HEK293 (cell line): Measurements from ENCODE around the gene THSD7A.
A peak's percentile ranks its signal among the peaks of the same experiment; 100 is the strongest.

Source experiments
- CTCF ChIA-PET: fragments of 350-600 bp; formaldehyde crosslinking; extraction: SDS; loops from one replicate; lab custom pipeline; 2021; ENCODE audit warnings: antibody characterized with exemption; lab: Yijun Ruan, JAX
- POLR2A ChIA-PET: fragments of 300-600 bp; formaldehyde crosslinking; extraction: SDS; loops from one replicate; lab custom pipeline; 2020; ENCODE audit warnings: antibody characterized with exemption, inconsistent platforms; lab: Yijun Ruan, JAX
- H3K27ac ChIP-seq: fragments of 200-500 bp; sonication (Bioruptor generic); 2 replicates; pipeline ENCODE4 v1.5.1; 2014; ENCODE audit warnings: low read depth, low read length, control low read depth, inconsistent platforms; ENCODE audit errors: extremely low read depth
- H3K36me3 ChIP-seq, 2 experiments: fragments of 200-500 bp in 1 of 2; sonication (Bioruptor generic) in 1 of 2; 1 replicate in 1 of 2; 2 replicates in 1 of 2; pipeline ENCODE4 v1.5.1; 2014 to 2017; ENCODE audit warnings: inconsistent platforms in 2 of 2, low read length in 2 of 2; ENCODE audit not compliant: control insufficient read depth in 2 of 2, insufficient read depth in 1 of 2
- H3K4me1 ChIP-seq: fragments of 200-500 bp; sonication (Bioruptor generic); 2 replicates; pipeline ENCODE4 v1.5.1; 2014; ENCODE audit warnings: mild to moderate bottlenecking, low read length, inconsistent platforms; ENCODE audit not compliant: control insufficient read depth, insufficient read depth
- H3K4me3 ChIP-seq: 2 replicates; pipeline ENCODE4 v1.5.1; 2011; ENCODE audit warnings: low read depth, mild to moderate bottlenecking, control low read depth, low read length, moderate library complexity
- H3K9me3 ChIP-seq: fragments of 200-500 bp; sonication (Bioruptor generic); 2 replicates; pipeline ENCODE4 v1.5.1; 2014; ENCODE audit warnings: low read depth, low read length, inconsistent platforms; ENCODE audit not compliant: control insufficient read depth, insufficient read depth
- BCL11A ChIP-seq: fragments of 450-650 bp; formaldehyde crosslinking; IDR thresholded peaks from 2 replicates; pipeline ENCODE4 v1.5.1; 2016; ENCODE audit warnings: low read depth, missing biosample characterization, missing genetic modification characterization
- GLIS2 ChIP-seq: fragments of 450-650 bp; formaldehyde crosslinking; IDR thresholded peaks from 2 replicates; pipeline ENCODE4 v1.5.1; 2016; ENCODE audit warnings: missing biosample characterization, missing genetic modification characterization
- IKZF3 ChIP-seq: fragments of 450-650 bp; IDR thresholded peaks from 2 replicates; pipeline ENCODE4 v1.5.0; 2018; ENCODE audit warnings: missing biosample characterization, mild to moderate bottlenecking, missing genetic modification characterization, moderate library complexity
- KLF16 ChIP-seq: fragments of 450-650 bp; formaldehyde crosslinking; IDR thresholded peaks from 2 replicates; pipeline ENCODE4 v1.5.1; 2017; ENCODE audit warnings: missing biosample characterization, missing genetic modification characterization
- KLF8 ChIP-seq: fragments of 450-650 bp; formaldehyde crosslinking; IDR thresholded peaks from 2 replicates; pipeline ENCODE4 v1.5.1; 2016; ENCODE audit warnings: missing biosample characterization, missing genetic modification characterization
- MEIS1 ChIP-seq: sonication (generic); formaldehyde crosslinking; IDR thresholded peaks from 2 replicates; pipeline ENCODE4 v1.8.1; 2022; ENCODE audit warnings: missing genetic modification reagents, mild to moderate bottlenecking, borderline replicate concordance
- PRDM2 ChIP-seq: fragments of 450-650 bp; formaldehyde crosslinking; IDR thresholded peaks from 2 replicates; pipeline ENCODE4 v1.5.1; 2016; ENCODE audit warnings: missing biosample characterization, missing genetic modification characterization, borderline replicate concordance
- TCF7L2 ChIP-seq: IDR thresholded peaks from 2 replicates; pipeline ENCODE4 v1.6.1; 2011; ENCODE audit warnings: low read depth, mild to moderate bottlenecking, inconsistent platforms, low read length, moderate library complexity, borderline replicate concordance
- ZBTB20 ChIP-seq: fragments of 450-650 bp; formaldehyde crosslinking; IDR thresholded peaks from 2 replicates; pipeline ENCODE4 v1.5.1; 2016; ENCODE audit warnings: missing biosample characterization, missing genetic modification characterization
- ZBTB7A ChIP-seq: fragments of 450-650 bp; formaldehyde crosslinking; IDR thresholded peaks from 2 replicates; pipeline ENCODE4 v1.5.1; 2016; ENCODE audit warnings: low read depth, missing biosample characterization, missing genetic modification characterization
- ZNF132 ChIP-seq: fragments of 450-650 bp; formaldehyde crosslinking; IDR thresholded peaks from 2 replicates; pipeline ENCODE4 v1.5.1; 2017; ENCODE audit warnings: missing biosample characterization, missing genetic modification characterization, borderline replicate concordance
- ZNF211 ChIP-seq: fragments of 450-650 bp; formaldehyde crosslinking; IDR thresholded peaks from 2 replicates; pipeline ENCODE4 v1.5.1; 2016; ENCODE audit warnings: low read depth, missing biosample characterization, missing genetic modification characterization
- ZNF248 ChIP-seq: fragments of 450-650 bp; formaldehyde crosslinking; IDR thresholded peaks from 2 replicates; pipeline ENCODE4 v1.5.1; 2017; ENCODE audit warnings: missing biosample characterization, missing genetic modification characterization
- ZNF280C ChIP-seq: fragments of 450-650 bp; formaldehyde crosslinking; IDR thresholded peaks from 2 replicates; pipeline ENCODE4 v1.5.1; 2016; ENCODE audit warnings: missing biosample characterization, missing genetic modification characterization
- ZNF311 ChIP-seq: fragments of 450-650 bp; formaldehyde crosslinking; IDR thresholded peaks from 2 replicates; pipeline ENCODE4 v1.5.1; 2017; ENCODE audit warnings: missing biosample characterization, missing genetic modification characterization, borderline replicate concordance
- ZNF426 ChIP-seq: fragments of 450-650 bp; formaldehyde crosslinking; IDR thresholded peaks from 2 replicates; pipeline ENCODE4 v1.5.1; 2017; ENCODE audit warnings: missing biosample characterization, missing genetic modification characterization, mild to moderate bottlenecking, inconsistent platforms, moderate library complexity
- ZNF514 ChIP-seq: fragments of 450-650 bp; formaldehyde crosslinking; IDR thresholded peaks from 2 replicates; pipeline ENCODE4 v1.5.1; 2016; ENCODE audit warnings: missing biosample characterization, missing genetic modification characterization
- ZNF544 ChIP-seq: fragments of 450-650 bp; formaldehyde crosslinking; IDR thresholded peaks from 2 replicates; pipeline ENCODE4 v1.5.0; 2017; ENCODE audit warnings: missing biosample characterization, missing genetic modification characterization
- ZNF624 ChIP-seq: fragments of 450-650 bp; formaldehyde crosslinking; IDR thresholded peaks from 2 replicates; pipeline ENCODE4 v1.5.1; 2017; ENCODE audit warnings: missing biosample characterization, missing genetic modification characterization
- ZNF660 ChIP-seq: fragments of 450-650 bp; IDR thresholded peaks from 2 replicates; pipeline ENCODE4 v1.5.1; 2018; ENCODE audit warnings: missing biosample characterization, mild to moderate bottlenecking, missing genetic modification characterization
- ZNF792 ChIP-seq: fragments of 450-650 bp; formaldehyde crosslinking; IDR thresholded peaks from 2 replicates; pipeline ENCODE4 v1.5.1; 2016; ENCODE audit warnings: missing biosample characterization, missing genetic modification characterization
- ZSCAN5A ChIP-seq: fragments of 450-650 bp; formaldehyde crosslinking; IDR thresholded peaks from 2 replicates; pipeline ENCODE4 v1.5.1; 2016; ENCODE audit warnings: missing biosample characterization, missing genetic modification characterization
- TF ChIP-seq, protein P1 (sequence below): fragments of 450-650 bp; formaldehyde crosslinking; IDR thresholded peaks from 2 replicates; pipeline ENCODE4 v1.5.1; 2017; ENCODE audit warnings: missing biosample characterization, missing genetic modification characterization
- TF ChIP-seq, protein P2 (sequence below): fragments of 450-650 bp; formaldehyde crosslinking; optimal IDR thresholded peaks from 2 replicates; pipeline ENCODE3; 2016; ENCODE audit warnings: missing biosample characterization, mild to moderate bottlenecking, missing genetic modification characterization

Gene THSD7A

DNA sequence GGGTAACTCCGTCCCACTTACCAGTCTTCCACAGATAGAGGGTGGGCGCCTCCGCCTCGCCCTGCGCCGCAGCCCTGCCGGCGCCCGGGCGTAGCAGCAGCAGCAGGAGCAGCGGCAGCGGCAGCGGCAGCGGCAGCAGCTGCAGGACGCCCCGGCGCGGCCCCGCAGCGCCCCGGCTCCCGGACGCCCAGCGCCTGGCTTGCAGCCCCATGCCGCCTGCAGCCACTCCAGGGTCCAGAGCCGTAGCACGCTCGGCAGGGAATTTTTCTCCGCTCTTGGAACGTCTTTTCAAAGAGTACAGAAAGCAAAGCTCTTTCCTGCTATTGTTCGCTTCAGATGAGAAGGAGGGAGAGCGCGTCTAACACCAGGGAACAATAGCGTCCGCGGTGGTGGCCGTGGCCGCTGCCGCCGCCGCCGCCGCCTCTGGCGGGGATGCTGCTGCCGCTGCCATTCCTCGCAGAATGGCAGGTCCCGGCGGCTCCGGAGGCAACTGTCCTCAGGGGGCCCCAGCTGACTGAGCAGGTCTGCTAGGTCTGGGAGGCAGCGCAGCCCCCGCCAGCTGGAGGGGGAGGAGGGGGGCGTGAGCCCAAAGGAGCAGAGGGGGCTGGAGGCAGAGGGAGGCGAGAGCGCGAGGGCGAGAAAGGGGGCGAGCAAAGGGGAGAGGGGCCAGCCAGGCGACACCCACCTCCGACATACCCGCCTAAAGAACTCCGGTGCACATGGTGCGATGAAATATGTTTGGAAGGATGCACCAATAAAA is at the start of gene THSD7A (continued):
- TF ChIP-seq PRDM2 (tag by site-specific recombination) (no peak), ZNF211 (tag by site-specific recombination) (no peak), ZNF248 (tag by site-specific recombination) (no peak), IKZF3 (tag by site-specific recombination) (no peak), ZNF624 (tag by site-specific recombination) (no peak), ZBTB20 (tag by site-specific recombination) (peak; percentile 49; the same call in 1 of the 2 replicates), ZBTB7A (no peak), GLIS2 (tag by site-specific recombination) (peak; percentile 41; the same call in 1 of the 2 replicates), ZNF660 (tag by site-specific recombination) (0 out of 2 replicates have a peak, but pooled peaks have one; percentile 40)
- TF ChIP-seq, protein P1, sequence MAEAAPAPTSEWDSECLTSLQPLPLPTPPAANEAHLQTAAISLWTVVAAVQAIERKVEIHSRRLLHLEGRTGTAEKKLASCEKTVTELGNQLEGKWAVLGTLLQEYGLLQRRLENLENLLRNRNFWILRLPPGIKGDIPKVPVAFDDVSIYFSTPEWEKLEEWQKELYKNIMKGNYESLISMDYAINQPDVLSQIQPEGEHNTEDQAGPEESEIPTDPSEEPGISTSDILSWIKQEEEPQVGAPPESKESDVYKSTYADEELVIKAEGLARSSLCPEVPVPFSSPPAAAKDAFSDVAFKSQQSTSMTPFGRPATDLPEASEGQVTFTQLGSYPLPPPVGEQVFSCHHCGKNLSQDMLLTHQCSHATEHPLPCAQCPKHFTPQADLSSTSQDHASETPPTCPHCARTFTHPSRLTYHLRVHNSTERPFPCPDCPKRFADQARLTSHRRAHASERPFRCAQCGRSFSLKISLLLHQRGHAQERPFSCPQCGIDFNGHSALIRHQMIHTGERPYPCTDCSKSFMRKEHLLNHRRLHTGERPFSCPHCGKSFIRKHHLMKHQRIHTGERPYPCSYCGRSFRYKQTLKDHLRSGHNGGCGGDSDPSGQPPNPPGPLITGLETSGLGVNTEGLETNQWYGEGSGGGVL (tag by site-specific recombination) = peak; percentile 86
- TF ChIP-seq, protein P2, sequence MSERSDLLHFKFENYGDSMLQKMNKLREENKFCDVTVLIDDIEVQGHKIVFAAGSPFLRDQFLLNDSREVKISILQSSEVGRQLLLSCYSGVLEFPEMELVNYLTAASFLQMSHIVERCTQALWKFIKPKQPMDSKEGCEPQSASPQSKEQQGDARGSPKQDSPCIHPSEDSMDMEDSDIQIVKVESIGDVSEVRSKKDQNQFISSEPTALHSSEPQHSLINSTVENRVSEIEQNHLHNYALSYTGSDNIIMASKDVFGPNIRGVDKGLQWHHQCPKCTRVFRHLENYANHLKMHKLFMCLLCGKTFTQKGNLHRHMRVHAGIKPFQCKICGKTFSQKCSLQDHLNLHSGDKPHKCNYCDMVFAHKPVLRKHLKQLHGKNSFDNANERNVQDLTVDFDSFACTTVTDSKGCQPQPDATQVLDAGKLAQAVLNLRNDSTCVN (tag by site-specific recombination) = peak; percentile 62

DNA sequence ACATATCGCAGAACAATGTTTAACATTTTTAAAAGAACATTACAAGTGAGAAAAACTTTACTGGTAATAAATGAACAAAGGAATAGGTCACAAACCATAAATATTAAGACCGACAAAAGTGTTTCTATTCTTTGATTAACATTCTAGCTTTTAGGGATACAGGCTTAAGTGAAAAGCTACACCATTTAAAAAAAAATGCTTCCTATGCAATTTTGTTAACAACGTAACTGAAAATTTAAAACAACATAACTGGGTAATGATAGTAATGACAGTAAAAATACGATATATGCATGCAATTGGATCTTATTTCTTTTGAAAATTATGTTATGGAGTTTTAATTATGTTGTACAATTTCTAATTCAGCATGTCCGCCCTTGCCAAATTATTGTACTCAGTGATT is 49.7 kb upstream of the THSD7A start:
- ChIA-PET POLR2A (no interaction called here), CTCF (interaction anchor here (0.7 kb wide), 1 partner anchor 48 kb away, joined by 3 read pairs; no protein-coding TSS in a partner anchor)
- H3K9me3 ChIP-seq = no peaks in the 10 kb centered on the region
- H3K4me1 ChIP-seq = no peaks in the 10 kb centered on the region
- no peak overlapping the region for H3K27ac ChIP-seq
- H3K36me3 ChIP-seq = no peaks in the 10 kb centered on the region
- H3K4me3 ChIP-seq = no peak overlapping the region
- TF ChIP-seq ZNF792 (tag by site-specific recombination) = no peak
- TF ChIP-seq ZNF132 (tag by site-specific recombination) = no peak
- TF ChIP-seq ZSCAN5A (tag by site-specific recombination) = no peak
- no peak for TF ChIP-seq TCF7L2
- TF ChIP-seq ZNF280C (tag by site-specific recombination) = no peak
- TF ChIP-seq ZNF311 (tag by site-specific recombination) = no peak
- TF ChIP-seq ZNF426 (tag by site-specific recombination) = no peak
- TF ChIP-seq MEIS1 = no peak
- no peak for TF ChIP-seq ZNF514
- no peak for TF ChIP-seq ZNF544 (tag by site-specific recombination)
- TF ChIP-seq KLF16 (tag by site-specific recombination) = no peak
- TF ChIP-seq KLF8 = no peak
- TF ChIP-seq BCL11A (tag by site-specific recombination) = no peak
- TF ChIP-seq ZNF660 (tag by site-specific recombination) = no peak
